IPS-NIHi11 (cell line): ENCODE results near the gene WLS.
"Not testable (repeated sequence)": the region's sequence is repeated elsewhere in the genome, so short reads cannot be mapped to it uniquely, and the experiment has no call there.

Experiments
- DNase-seq: peaks from one replicate; pipeline ENCODE4 v3.0.0; 2012; ENCODE audit warnings: mixed read lengths, low spot score

The WLS gene

DNA sequence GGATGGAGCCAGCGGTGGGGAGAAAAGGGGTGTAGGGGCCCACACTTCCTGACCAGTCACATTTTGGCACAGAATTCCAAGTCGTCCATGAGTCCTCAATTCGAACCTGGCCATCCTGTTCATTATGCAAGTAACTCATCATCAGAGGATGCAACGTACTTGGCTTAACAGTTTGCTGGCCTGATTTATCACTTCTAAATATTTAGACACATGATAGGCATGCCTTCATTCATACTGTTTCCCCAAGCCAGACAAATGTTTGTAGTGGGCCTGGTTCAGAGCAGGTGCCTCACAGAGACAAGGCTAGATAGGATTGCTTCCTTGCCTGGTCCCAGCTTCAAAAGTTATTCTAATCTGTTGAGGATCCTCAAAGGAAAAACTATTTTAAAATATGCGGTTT, 66.7 kb downstream of the WLS start:
- no peak for DNase-seq

DNA sequence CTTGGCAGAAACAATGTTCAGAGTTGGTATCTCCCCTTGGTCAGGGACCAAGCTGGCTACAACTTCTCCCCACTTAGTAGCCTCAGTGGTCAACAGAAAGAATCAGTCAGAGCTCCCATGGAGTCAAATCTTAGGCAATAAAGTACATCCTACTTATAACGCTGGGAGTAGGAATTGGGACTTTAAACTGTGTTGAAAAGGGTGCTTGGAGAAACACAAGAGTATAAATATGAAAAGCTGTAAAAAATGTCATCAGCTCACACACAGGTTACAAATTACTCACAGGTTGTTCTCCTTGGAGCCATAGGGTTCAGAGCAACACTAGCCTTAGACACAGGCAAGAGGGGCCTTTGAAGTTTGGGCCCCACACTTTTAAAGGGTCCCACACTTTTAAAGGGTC, 67.4 kb downstream of the WLS start:
- DNase-seq: no peak

DNA sequence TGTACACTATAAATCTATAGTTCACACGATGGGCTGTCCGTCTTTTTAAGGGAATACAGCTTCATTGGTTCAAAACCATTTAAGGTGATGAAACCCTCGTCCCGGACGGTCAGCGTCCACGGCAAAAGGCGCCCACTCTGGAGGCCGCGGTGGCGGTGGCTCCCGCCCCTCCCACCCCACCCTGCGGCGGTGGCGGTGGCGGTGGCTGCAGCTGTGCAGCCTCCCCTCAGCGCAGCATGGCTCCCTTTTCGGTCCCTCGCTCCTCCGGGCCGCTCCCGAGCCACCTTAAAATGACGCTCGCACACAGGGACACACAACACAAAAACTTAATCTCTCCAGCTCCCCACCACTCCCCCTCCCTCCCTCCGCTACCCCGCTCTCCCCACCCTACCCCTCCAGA, 69.1 kb downstream of the WLS start:
- DNase-seq: no peak

DNA sequence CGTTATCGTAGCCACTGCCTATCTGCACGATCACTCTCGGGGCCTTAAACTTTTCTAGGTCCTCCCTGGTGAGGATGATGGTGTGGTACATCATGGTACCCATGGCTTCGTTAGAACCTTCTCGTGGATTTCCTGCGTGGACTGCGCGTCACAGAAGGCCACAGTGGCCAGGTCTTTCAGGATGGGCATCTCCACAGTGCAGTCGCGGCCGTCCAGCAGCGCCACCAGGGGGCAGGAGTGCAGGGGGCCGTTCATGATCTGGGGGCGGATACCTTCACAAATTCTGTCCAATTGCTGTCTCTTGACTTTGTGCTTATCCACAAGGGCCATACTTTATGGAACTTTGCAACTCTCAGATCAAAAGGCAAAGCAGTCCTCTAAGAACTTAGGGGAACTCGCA, 69.6 kb downstream of the WLS start:
- DNase-seq: no peak

DNA sequence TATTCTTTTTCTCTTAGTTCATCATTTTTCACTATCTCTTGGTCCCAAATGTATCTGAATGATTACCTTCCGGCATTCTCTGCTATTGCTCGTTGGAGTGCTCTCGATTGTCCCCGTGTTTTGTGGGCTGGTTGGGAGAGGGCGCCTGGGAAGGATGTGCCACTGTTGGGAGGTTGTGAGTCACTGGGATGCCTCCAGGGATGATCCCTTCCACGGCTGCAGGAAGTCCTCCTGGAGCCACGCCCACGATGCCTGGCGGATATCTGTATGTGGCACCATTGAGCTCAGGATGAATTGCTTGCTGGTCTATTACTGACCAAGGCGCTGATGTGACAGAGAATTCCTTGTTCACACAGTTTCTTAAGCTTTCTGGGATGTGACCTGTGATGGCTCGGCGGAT, 70.7 kb downstream of the WLS start:
- not testable (repeated sequence) for DNase-seq

DNA sequence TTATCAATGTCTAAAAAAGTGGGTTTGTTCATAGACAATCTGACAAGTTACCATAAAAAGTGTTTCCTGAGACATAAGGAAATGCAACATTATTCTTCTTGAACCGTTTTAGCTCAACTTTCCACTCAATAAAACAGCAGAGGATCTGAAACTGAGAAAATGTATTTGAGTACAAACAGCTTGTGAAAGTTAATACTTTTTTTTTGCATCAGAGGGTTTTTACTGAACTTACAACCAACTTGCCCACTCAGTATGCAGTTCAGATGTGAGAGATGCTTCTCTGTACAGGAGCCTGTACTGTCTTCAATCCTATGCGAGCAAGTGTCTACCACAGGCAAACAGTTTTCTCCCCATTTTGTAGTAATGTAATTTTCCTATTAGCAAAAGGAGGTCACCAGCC, 71.4 kb downstream of the WLS start:
- not testable (repeated sequence) for DNase-seq

DNA sequence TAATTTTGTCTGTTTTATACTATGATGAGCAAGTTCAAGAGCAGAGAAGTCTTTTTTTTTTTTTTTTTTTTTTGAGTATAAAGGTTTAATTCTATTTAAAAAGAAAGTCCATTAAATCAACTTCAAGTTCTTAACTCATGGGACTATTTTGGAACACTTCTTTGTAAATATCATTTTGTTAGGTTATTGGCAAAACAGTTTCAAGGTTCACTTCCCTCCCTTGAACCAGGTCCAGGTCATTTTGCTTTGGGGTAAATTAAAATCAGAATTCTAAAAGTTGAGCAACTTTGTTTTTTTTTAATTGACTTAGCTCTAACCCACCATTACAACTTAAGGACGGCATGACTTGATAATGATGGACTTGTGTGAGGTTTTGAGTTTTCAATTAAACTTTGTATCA, 72.3 kb downstream of the WLS start:
- no peak for DNase-seq

DNA sequence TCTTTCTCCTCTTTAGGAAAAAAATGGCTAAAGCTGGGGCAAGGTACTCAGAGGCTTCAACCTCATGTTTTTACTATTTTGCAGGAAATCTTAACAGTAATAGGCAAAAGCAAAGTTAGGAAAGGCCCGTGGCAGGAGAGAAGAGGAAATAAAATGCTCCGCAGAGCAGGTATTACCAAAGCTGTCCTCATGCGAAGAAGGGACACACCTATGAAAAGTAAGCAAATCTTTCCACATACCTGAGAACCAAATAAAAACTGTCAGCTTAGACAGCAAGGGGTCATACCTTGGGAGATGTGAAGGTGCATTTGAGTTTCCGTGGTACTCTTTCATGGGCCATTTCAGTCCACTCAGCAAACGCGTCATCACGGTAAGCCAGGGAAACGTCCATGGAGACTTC, 73.5 kb downstream of the WLS start:
- DNase-seq: no peak

DNA sequence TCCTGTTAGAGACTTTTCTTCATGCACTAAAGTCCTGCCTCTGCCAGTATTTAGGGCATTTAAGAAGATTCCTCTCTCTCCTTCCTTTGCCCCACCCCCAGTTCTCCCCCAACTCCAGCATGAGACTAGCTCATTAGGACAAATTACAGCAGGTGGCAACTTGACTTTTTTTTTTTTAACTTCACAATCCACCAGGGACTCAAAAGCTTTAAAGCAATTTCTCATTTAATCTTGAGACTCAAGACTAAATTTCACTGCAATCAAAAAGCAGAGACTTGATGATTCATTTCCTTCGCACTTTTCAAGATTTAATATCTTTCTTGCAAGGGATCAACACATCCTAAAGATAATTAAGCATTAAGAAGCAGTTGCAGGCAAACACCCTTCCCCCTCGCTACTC, 74.9 kb downstream of the WLS start:
- no peak for DNase-seq

DNA sequence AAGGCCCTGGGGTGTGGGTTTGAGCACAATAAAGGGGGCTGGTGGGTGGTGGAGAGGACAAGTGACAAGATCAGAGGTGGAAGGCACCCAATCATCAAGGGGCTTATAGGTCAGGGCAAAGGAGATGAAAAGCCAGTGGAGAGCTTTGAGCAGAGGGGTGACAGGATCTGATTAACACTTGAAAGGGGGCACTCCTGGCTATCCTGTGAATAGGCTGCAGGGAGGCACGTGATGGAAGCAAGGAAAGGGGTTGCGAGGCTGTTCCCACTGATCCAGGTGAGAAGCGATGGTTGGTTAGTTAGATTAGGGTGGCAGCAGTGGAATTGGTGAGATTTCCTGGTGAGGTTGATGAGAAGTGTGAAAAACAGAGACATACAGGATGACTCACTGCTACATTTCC, 80.6 kb downstream of the WLS start:
- no peak for DNase-seq

DNA sequence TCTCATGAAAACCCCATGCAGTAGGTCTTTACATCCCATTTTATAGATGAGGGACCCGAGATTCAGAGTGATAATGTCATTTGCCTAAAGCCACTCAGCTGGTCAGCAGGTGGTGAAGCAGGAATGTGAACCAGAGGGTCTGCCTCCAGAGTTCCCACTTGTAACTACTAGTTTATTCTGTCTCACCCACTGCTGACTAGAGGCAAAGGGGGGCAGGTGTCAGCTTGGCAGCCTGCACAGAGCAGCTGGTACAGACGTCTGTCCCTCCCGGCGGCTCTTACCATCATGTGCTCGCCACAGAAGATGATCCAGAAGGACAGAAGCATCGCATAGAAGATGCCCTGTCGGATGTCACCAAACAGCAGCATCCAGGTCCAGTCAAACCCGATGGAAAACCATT, 82.4 kb downstream of the WLS start:
- no peak for DNase-seq

DNA sequence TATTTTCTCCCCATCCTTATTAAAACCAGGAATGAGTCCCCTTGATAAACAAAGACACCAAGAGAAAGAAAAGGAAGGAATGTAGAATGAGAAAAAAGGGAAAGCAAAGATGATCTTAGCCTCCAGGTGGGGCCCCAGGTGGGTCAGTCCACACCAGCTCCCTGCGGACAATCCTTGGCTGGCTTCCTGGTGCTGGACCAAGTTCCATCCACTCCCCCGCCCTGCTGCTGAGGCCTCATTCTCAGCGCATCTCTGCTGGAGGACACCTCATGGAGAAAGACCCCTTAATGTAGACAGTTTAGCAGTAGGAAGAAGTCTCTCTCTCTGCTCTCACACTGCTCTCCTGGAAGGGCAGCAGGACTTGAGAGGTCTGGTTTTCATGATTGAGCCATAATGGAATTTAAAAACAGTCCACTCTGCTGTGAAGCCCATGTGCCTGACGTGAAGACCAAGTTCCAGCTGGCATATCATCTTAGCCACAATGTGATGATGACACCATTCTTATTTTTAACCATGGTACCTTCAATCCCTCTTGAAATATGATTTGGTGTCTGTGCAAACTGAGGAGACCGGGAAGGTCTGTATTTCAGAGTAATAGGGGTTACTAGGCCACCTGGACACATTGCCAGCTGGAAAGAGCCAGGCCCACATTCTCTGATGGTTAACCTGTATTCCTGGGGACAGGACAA, 83.1 kb downstream of the WLS start:
- no peak for DNase-seq

DNA sequence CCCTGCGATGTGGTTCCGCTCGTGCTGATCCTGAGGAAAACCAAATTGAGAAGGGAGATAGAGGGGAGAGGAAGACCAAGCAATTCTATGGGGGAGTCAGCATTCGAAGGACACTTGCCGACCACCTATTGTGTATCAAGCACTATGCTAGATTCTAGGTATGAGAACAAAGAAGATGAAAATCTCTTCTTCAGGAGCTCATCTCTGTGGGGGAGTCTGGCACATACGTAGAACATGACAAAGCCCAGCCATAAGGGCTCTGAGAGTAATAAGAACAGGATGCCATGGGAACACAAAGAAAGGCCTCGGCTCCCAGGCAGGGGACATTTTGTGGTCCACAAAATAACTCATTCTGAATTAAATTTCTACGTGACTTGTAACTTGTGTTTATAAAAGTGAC, 83.7 kb downstream of the WLS start:
- DNase-seq: no peak

DNA sequence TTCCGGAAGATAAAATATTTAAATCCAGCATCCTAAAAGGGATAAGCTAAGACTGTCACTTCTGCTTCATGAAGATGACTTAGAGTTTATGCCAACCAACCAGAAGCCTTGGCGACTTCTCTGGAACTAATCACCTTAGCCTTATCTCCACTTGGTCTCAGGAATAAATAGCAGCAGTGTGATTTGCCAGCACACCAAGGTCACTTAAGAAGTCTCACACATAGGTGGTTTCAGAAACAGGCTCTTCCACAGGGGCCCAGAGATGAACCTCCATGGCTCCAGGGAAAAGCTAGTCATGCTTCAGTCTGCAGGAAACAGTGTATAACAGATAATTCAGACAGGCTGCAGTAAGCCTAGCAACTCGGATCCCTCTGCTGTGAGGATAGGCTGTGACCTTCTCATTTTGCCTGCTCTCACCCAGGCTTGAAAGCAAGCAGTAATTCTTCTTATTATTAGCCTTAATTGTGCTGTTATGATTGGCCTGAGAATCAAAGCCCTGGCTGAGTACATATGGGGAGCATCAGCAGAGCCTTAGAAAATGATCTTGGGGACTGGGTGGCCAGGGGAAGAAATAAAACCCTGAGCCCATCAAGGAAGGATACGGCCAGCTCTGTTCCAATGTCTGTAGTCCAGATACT, 84.7 kb downstream of the WLS start:
- no peak for DNase-seq

DNA sequence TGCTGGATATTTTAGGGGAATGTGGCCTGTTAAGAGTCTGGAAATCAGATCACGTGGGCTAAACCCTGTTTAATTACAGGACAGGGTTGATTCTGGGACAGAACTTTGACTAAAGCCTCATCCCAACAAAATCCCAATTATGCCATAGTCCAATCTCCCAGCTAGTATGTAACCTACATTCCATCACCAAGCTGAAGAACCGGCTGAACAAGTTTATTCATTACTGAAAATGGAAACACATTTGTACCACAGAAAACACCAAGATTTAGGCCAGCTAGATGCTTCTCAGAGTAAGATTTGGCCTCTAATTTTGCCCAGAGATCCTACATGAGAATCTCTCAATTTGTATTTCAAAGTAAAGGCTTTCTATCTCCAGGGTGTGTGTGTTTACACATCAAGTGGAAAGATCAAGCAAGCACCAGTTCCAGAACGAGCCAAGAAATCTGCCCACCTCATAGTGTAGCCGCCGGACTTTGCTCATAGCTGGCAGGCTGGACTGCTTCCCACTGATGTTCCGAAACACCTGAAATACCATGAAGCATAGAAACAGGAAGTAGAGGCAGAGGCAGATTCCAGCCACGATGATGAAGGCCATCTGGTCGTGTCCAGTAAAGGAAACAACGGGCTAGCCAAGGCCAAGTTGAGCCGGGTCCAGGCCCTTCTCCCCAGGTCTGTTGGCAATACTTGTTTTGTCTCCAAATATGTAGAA, 86.8 kb downstream of the WLS start:
- no peak for DNase-seq

DNA sequence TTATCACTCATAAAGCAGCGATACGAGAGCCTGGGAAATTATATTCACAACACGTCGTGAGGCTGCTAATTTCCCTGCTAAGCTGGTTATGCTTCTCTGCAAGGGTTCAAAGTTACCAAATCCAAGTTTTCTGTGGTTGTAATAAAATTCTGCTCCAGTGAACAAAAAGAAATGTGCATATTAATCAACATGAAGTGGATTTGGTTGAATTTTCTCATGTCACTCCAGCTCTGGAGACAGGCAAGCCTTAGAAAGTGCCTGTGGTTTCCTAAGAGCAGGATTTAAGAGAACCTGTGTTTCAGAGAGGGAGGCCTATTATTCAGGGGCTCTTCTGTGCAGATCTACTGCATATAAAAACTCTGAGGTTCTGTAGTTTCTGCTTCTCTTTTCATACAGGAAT, 87.5 kb downstream of the WLS start:
- DNase-seq: no peak

DNA sequence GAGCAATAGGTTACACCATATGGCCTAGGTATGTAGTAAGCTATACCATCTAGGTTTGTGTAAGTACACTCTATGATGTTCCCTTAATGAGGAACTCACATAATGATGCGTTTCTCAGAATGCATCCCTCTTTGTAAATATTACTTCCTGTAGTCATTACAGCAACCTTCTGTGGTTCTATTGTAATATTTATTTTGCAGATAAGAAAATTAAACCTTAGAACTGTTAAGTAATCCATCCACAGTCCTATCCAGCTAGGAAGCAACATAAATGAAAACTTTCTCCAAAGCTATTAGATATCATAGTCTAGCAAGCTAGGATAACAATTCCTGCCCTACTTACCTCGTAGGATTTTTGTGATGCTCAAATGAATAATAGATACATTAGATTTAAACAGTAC, 88.7 kb downstream of the WLS start:
- DNase-seq: no peak

DNA sequence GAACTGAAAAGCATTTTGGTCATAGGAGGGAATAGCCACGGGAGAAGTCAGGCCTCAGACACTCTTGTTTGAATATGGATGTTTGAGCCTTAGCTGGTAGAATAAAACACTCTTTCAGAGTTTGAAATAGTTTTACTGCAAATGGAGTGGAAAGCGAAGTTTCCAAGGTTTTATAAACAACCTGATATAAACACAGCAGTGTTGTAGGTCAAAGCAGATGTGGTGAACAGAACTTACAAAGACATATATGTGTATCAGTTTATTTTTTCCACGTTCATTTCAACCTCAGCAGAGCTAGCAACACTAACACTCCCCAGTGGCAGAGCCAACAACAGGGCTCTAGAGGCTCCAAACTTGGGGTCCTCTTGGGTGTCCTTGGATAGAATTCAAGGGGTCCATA, 89.9 kb downstream of the WLS start:
- no peak for DNase-seq

DNA sequence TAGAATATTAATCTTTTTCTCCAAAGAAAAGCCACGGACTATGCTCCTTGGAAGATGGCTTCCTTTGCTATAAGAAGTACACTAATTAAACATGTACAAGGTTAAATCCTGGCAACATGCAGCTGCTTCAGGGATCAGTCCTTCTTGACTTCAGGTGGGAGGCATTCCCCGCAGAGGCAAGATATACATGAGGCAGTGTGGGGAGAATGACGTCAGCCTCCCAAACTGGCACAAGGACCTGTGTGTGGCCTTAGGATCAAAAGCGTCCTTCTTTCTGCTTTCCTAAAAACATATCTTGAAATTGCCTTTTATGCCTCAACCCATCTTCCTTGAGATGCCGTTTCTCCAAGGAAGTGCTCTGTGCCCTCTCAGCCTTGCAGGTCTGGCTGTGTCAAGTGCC, 90.3 kb downstream of the WLS start:
- DNase-seq: no peak

DNA sequence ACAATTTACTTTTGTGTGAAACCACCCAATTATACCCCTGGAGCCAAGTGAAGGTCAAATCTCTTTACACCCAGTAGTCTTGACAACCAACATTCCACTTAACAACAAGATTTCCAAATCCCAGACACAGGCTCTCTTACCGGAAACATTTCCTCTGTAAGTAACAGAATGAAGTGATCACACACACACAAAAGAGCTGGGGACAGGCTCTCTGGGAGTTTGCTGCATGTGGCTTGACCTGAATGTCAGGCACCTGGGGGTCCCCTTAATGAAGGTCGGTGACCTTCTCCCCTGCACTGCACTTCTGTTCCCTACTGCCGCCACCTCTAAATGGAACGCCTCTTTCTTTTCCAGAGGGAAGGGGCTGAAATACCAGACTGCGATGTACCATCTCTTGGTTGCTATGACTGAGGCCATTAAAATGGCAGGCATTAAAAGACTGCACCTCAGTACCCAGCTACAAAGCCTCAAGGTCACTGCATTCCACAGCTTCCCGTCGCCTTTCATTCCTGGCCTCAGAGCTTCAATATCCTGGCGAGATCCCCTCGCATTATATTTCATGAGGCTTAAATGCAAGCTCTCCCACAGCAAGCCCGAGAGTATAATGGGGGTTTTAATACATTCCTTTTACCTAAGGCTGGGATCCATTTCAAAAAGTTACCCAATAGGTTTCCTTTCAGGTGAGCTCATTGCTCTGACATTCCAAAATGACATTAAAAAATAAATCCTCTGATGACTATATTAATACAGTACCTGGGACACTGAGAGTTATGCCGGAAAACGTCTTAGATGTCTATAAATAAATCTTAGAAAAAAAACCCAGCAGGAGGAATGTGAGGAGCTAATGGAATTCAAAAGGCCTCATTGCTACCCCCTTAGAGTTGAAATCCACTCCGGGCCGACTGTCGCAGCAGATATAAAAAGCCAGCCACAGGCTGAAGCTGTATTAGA, 91.0 kb downstream of the WLS start:
- peak; percentile 23 for DNase-seq

DNA sequence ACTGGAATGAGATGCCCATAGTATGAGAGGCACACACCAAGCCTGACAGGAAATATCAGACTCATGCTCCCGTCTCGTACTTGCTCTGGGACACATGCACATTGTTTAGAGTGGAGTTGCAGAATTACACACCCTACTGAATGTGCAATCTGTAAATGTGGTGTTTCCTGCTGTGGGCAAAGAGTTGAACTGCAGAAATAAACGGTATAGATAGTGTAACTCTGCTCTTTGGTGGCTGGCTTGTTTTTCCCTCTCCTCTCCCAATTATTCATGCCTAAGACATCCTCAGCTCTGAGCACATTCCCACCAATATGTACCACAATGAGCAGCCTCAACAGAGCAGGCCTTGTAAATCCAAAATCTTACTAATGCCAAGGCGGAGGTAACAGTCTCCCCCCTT, 91.8 kb downstream of the WLS start:
- no peak for DNase-seq

DNA sequence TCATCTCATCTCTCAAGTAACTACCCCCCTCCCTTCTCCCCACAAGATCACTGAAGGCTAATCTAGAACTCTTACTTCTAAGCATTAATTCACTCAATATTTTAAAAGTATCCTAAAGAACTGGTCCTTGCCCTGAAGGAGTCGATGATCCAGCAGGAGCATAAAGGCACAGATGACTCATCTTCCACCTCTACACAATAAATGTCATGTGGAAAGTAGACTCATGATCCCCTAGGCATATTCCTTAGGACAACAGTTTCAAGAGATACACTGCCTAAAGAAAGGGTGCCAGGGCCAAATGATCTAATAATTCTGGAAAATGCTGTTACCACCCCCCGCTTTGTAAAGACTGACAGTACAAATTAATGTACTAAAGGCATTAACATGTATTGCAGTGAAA, 96.1 kb downstream of the WLS start:
- DNase-seq: no peak
